Measurements from ENCODE around the gene AKAP4. TPM values are rescaled to one million over a fixed set of nuclear protein-coding genes. Genes with fewer than 3 reads are reported as not detected.
A peak's percentile ranks its signal among the peaks of the same experiment; 100 is the strongest.

Gene AKAP4
- total and polyA plus RNA-seq, 9 of the 15 experiments (the other 6 are each of a cell fraction or from before 2014, with no cell fraction given) = 0.05 to 0.36 (median 0.13) TPM

DNA sequence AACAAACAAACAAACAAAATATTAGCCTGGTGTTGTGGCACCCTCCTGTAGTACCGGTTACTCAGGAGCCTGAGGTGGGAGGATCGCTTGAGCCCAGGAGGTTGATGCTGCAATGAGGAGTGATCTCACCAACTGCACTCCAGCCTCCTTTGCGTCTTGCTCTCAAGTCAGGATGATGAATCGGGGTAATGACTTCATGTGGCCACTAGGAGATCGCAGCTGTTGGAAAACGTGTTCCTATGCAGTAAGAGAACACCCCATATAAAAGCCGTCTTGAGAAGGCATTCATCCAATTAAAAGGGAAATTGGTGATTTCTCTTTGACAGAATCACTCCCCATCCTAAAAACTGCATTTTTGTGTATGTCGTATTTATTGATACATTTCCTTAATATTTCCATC, 10.7 kb upstream of the AKAP4 start:
- ChIA-PET POLR2A (no interaction called here), CTCF (ENCODE audit: low intra/inter-chr PET ratio) (no interaction called here)
- DNase-seq (ENCODE audit: extremely low read depth in 1 of 4, low spot score in 3 of 4) = peak in 1 of 4 experiments; percentile 36
- ATAC-seq = peak; percentile 82
- WGBS (ENCODE audit: insufficient coverage, low coverage, missing lambda C conversion rate) = 0% methylated on average over 6 of the region's 8 CpGs
- Histone ChIP-seq H2AFZ (ENCODE audit: low read depth, low read length) (no peak overlapping the region), H3K9me3 (replicated peaks; ENCODE audit: control insufficient read depth, insufficient read depth, low read depth, low read length) (no peaks in the 10 kb centered on the region), H3K27ac (ENCODE audit: extremely low read depth, low read depth, low read length) (no peak overlapping the region), H3K4me2 (ENCODE audit: insufficient read depth, low read length) (no peak overlapping the region), H3K36me3 (ENCODE audit: control insufficient read depth, insufficient read depth, low read length) (no peaks in the 10 kb centered on the region), H3K4me1 (replicated peaks in 1 of 2; ENCODE audit: control insufficient read depth in 2 of 2, insufficient read depth in 2 of 2, low read length in 2 of 2) (no peaks in the 10 kb centered on the region; a peak in 1 of 5 replicates), H3K27me3 (ENCODE audit: control insufficient read depth in 2 of 2, insufficient read depth in 2 of 2, low read length in 2 of 2) (no peaks in the 10 kb centered on the region), H3K79me2 (ENCODE audit: control insufficient read depth, insufficient read depth, low read length) (no peaks in the 10 kb centered on the region), H3K4me3 (no peak overlapping the region), H4K20me1 (replicated peaks; ENCODE audit: control insufficient read depth, insufficient read depth, low read length) (no peaks in the 10 kb centered on the region), H3K9ac (ENCODE audit: insufficient read depth in 1 of 2, low read depth in 2 of 2, low read length in 2 of 2) (no peak overlapping the region), H3K9me1 (ENCODE audit: control insufficient read depth, insufficient read depth, low read length) (no peaks in the 10 kb centered on the region)
- no TSS peak for BruUV-seq (replicated peaks)
- no peak for FAIRE-seq
- in situ Hi-C loops (cut with MboI) (loop anchor here (25.0 kb wide), 2 partner anchors 376 to 1574 kb away; no protein-coding TSS in a partner anchor), intact Hi-C loops (cut with micrococcal nuclease) (no loop called here)
- TF ChIP-seq E2F3 (CRISPR knock-in tag; IDR thresholded peaks at IDR 0.05) = no peak
- TF ChIP-seq, protein P1, sequence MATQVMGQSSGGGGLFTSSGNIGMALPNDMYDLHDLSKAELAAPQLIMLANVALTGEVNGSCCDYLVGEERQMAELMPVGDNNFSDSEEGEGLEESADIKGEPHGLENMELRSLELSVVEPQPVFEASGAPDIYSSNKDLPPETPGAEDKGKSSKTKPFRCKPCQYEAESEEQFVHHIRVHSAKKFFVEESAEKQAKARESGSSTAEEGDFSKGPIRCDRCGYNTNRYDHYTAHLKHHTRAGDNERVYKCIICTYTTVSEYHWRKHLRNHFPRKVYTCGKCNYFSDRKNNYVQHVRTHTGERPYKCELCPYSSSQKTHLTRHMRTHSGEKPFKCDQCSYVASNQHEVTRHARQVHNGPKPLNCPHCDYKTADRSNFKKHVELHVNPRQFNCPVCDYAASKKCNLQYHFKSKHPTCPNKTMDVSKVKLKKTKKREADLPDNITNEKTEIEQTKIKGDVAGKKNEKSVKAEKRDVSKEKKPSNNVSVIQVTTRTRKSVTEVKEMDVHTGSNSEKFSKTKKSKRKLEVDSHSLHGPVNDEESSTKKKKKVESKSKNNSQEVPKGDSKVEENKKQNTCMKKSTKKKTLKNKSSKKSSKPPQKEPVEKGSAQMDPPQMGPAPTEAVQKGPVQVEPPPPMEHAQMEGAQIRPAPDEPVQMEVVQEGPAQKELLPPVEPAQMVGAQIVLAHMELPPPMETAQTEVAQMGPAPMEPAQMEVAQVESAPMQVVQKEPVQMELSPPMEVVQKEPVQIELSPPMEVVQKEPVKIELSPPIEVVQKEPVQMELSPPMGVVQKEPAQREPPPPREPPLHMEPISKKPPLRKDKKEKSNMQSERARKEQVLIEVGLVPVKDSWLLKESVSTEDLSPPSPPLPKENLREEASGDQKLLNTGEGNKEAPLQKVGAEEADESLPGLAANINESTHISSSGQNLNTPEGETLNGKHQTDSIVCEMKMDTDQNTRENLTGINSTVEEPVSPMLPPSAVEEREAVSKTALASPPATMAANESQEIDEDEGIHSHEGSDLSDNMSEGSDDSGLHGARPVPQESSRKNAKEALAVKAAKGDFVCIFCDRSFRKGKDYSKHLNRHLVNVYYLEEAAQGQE (IDR thresholded peaks at IDR 0.05; ENCODE audit: borderline replicate concordance) = no peak
- TF ChIP-seq, protein P1 (CRISPR knock-in tag; IDR thresholded peaks at IDR 0.05; ENCODE audit: low read depth) = no peak
- TF ChIP-seq ZBTB8A (IDR thresholded peaks at IDR 0.05; ENCODE audit: partially characterized antibody) = no peak
- no peak for TF ChIP-seq BRD4 (IDR thresholded peaks at IDR 0.05)
- no peak for TF ChIP-seq BMI1 (IDR thresholded peaks at IDR 0.05; ENCODE audit: low read length)
- TF ChIP-seq SMAD3 (CRISPR knock-in tag; conservative IDR thresholded peaks at IDR 0.05) = no peak
- no peak for TF ChIP-seq POLR3A (IDR thresholded peaks at IDR 0.05; ENCODE audit: borderline replicate concordance, extremely low read depth, insufficient read depth, insufficient read length)
- TF ChIP-seq, protein P2, sequence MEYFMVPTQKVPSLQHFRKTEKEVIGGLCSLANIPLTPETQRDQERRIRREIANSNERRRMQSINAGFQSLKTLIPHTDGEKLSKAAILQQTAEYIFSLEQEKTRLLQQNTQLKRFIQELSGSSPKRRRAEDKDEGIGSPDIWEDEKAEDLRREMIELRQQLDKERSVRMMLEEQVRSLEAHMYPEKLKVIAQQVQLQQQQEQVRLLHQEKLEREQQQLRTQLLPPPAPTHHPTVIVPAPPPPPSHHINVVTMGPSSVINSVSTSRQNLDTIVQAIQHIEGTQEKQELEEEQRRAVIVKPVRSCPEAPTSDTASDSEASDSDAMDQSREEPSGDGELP (CRISPR knock-in tag; IDR thresholded peaks at IDR 0.05; ENCODE audit: borderline replicate concordance) = 0 out of 2 replicates have a peak, but pooled peaks have one; percentile 15
- peak; percentile 37 for TF ChIP-seq MEIS2 (IDR thresholded peaks at IDR 0.05; ENCODE audit: partially characterized antibody)
- no peak for TF ChIP-seq EZH2 (IDR thresholded peaks at IDR 0.05; ENCODE audit: borderline replicate concordance, low read depth, low read length)
- TF ChIP-seq NR2C1 (IDR thresholded peaks at IDR 0.05) = no peak
- TF ChIP-seq NR2C1 (tag; IDR thresholded peaks at IDR 0.05) = no peak
- TF ChIP-seq MAFK (IDR thresholded peaks at IDR 0.05; ENCODE audit: low read length) = no peak
- TF ChIP-seq SUPT5H (IDR thresholded peaks at IDR 0.05) = no peak
- no peak for TF ChIP-seq ZNF12 (CRISPR knock-in tag; IDR thresholded peaks at IDR 0.05)
- TF ChIP-seq CTBP1 (IDR thresholded peaks at IDR 0.05; ENCODE audit: borderline replicate concordance) = no peak

Data from K562 (cell line).